Measurements from ENCODE around the gene ARHGDIB. TPM values are rescaled to one million over a fixed set of nuclear protein-coding genes. Genes with fewer than 3 reads are reported as not detected.

Gene ARHGDIB
- total and polyA plus RNA-seq, 2 of the 4 experiments (the other 2 are of a cell fraction) = 24.9 to 30.7 TPM

DNA sequence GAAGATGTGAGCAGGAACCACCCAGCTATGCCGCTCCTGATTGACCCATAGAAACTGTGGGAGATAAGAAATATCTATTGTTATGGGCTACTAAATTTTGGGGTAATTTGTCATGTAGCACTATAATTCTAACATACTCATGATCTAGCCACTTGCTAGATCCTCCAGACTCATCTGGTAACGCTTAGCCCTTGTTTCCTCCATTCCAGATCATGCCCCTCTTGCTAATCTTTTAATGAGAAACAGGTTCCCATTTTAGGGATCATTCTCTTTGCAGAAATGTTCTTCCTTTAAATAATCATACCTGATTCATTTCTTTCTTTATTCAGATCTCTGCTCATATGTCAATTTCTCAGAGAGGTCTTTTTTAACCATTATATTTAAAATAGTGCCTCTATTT is 3.8 kb upstream of the ARHGDIB start:
- ChIA-PET POLR2A (ENCODE audit: unreplicated experiment) (no interaction called here), CTCF (no interaction called here)
- H2BK120ac ChIP-seq (ENCODE audit: low read depth, low read length) = no peak overlapping the region
- H3K9me1 ChIP-seq (ENCODE audit: insufficient read depth, low read length) = peaks cover 3% of the 10 kb centered on the region; the same call in 1 of the 2 replicates
- H4K5ac ChIP-seq (ENCODE audit: low read depth, low read length) = no peak overlapping the region
- no peak overlapping the region for H3K4ac ChIP-seq (ENCODE audit: low read depth, low read length)
- H3K4me2 ChIP-seq (ENCODE audit: low read depth, low read length) = no peak overlapping the region
- in situ Hi-C loops (cut with MboI; ENCODE audit: low sequenced_read_pairs) = no loop called here
- no TSS peak for BruUV-seq (replicated peaks)
- H3K4me1 ChIP-seq (ENCODE audit: control insufficient read depth, insufficient read depth, low read length) = no peaks in the 10 kb centered on the region; the same call in 1 of the 2 replicates
- intact Hi-C loops (cut with micrococcal nuclease) = no loop called here
- H3K4me3 ChIP-seq (ENCODE audit: insufficient read depth, low read depth, low read length) = no peak overlapping the region
- TF ChIP-seq CHD1 (IDR thresholded peaks at IDR 0.05; ENCODE audit: low read depth, low read length) = no peak
- TF ChIP-seq, protein P1, sequence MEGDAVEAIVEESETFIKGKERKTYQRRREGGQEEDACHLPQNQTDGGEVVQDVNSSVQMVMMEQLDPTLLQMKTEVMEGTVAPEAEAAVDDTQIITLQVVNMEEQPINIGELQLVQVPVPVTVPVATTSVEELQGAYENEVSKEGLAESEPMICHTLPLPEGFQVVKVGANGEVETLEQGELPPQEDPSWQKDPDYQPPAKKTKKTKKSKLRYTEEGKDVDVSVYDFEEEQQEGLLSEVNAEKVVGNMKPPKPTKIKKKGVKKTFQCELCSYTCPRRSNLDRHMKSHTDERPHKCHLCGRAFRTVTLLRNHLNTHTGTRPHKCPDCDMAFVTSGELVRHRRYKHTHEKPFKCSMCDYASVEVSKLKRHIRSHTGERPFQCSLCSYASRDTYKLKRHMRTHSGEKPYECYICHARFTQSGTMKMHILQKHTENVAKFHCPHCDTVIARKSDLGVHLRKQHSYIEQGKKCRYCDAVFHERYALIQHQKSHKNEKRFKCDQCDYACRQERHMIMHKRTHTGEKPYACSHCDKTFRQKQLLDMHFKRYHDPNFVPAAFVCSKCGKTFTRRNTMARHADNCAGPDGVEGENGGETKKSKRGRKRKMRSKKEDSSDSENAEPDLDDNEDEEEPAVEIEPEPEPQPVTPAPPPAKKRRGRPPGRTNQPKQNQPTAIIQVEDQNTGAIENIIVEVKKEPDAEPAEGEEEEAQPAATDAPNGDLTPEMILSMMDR (conservative IDR thresholded peaks at IDR 0.05; ENCODE audit: low read depth, low read length) = no peak
- TF ChIP-seq NFE2L2 (IDR thresholded peaks at IDR 0.05; ENCODE audit: low read depth, low read length) = no peak
- no peak for TF ChIP-seq FOS (IDR thresholded peaks at IDR 0.05; ENCODE audit: low read depth, low read length)
- no peak for TF ChIP-seq CEBPB (IDR thresholded peaks at IDR 0.05; ENCODE audit: low read depth, low read length)
- no peak for TF ChIP-seq RAD21 (IDR thresholded peaks at IDR 0.05; ENCODE audit: low read length)
- no peak for TF ChIP-seq RCOR1 (IDR thresholded peaks at IDR 0.05; ENCODE audit: insufficient replicate concordance, low read length)
- no peak for TF ChIP-seq RFX5 (IDR thresholded peaks at IDR 0.05; ENCODE audit: low read depth, low read length)
- TF ChIP-seq SMC3 (IDR thresholded peaks at IDR 0.05; ENCODE audit: low read depth, low read length) = no peak
- TF ChIP-seq, protein P2, sequence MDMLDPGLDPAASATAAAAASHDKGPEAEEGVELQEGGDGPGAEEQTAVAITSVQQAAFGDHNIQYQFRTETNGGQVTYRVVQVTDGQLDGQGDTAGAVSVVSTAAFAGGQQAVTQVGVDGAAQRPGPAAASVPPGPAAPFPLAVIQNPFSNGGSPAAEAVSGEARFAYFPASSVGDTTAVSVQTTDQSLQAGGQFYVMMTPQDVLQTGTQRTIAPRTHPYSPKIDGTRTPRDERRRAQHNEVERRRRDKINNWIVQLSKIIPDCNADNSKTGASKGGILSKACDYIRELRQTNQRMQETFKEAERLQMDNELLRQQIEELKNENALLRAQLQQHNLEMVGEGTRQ (IDR thresholded peaks at IDR 0.05; ENCODE audit: low read depth, low read length) = no peak
- no peak for TF ChIP-seq MAFK (IDR thresholded peaks at IDR 0.05; ENCODE audit: low read depth, low read length)
- no peak for TF ChIP-seq MXI1 (IDR thresholded peaks at IDR 0.05; ENCODE audit: borderline replicate concordance, low read depth, low read length)
- TF ChIP-seq MAZ (IDR thresholded peaks at IDR 0.05; ENCODE audit: borderline replicate concordance, low read depth, low read length) = no peak
- TF ChIP-seq, protein P3, sequence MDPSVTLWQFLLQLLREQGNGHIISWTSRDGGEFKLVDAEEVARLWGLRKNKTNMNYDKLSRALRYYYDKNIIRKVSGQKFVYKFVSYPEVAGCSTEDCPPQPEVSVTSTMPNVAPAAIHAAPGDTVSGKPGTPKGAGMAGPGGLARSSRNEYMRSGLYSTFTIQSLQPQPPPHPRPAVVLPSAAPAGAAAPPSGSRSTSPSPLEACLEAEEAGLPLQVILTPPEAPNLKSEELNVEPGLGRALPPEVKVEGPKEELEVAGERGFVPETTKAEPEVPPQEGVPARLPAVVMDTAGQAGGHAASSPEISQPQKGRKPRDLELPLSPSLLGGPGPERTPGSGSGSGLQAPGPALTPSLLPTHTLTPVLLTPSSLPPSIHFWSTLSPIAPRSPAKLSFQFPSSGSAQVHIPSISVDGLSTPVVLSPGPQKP (IDR thresholded peaks at IDR 0.05; ENCODE audit: borderline replicate concordance, low read depth, low read length) = no peak
- no peak for TF ChIP-seq BHLHE40 (IDR thresholded peaks at IDR 0.05; ENCODE audit: low read depth, low read length)
- no peak for TF ChIP-seq POLR2A (IDR thresholded peaks at IDR 0.05; ENCODE audit: low read depth, low read length)
- WGBS, 2 experiments (ENCODE audit: extremely low coverage in 2 of 2, insufficient read length in 1 of 2) = no CpG with 5 or more reads among the region's 2 CpGs
- no peak overlapping the region for H3K23ac ChIP-seq (ENCODE audit: low read depth, low read length)
- H3K14ac ChIP-seq (replicated peaks; ENCODE audit: low read depth, low read length) = no peak overlapping the region
- H2BK15ac ChIP-seq (ENCODE audit: low read depth, low read length) = no peak overlapping the region
- no peaks in the 10 kb centered on the region for H3K79me1 ChIP-seq (ENCODE audit: low read depth in 1 of 2, low read length in 2 of 2)
- no peak overlapping the region for H2AK9ac ChIP-seq (replicated peaks; ENCODE audit: low read depth, low read length, poor library complexity)
- no peak overlapping the region for H4K91ac ChIP-seq (ENCODE audit: insufficient read depth, low read depth, low read length)
- no peak overlapping the region for H2AFZ ChIP-seq (replicated peaks; ENCODE audit: low read length, poor library complexity)
- no peak overlapping the region for H2AK5ac ChIP-seq (ENCODE audit: low read depth, low read length)
- H4K20me1 ChIP-seq (ENCODE audit: insufficient read depth, low read length) = no peaks in the 10 kb centered on the region
- DNase-seq (no peak), ATAC-seq (ENCODE audit: low read depth) (no peak)
- H3K9me3 ChIP-seq (ENCODE audit: control insufficient read depth, insufficient read depth, low read length) = no peaks in the 10 kb centered on the region
- no peaks in the 10 kb centered on the region for H3K36me3 ChIP-seq (ENCODE audit: control insufficient read depth, insufficient read depth, low read length)
- H3K56ac ChIP-seq (ENCODE audit: extremely low read depth, insufficient read depth, low read length) = no peak overlapping the region
- H3K9ac ChIP-seq (ENCODE audit: low read depth, low read length) = no peak overlapping the region
- no peak overlapping the region for H2BK20ac ChIP-seq (ENCODE audit: low read depth, low read length)
- dilution Hi-C loops (cut with HindIII; ENCODE audit: low sequenced_read_pairs, unreplicated experiment) = no loop called here
- H3K27me3 ChIP-seq (ENCODE audit: control insufficient read depth, insufficient read depth, low read length) = no peaks in the 10 kb centered on the region
- no peak overlapping the region for H3K27ac ChIP-seq (ENCODE audit: insufficient read depth, low read length)
- no peak overlapping the region for H2BK5ac ChIP-seq (ENCODE audit: low read depth, low read length, poor library complexity, severe bottlenecking)
- no peak overlapping the region for H3K18ac ChIP-seq (ENCODE audit: low read depth, low read length)
- H4K8ac ChIP-seq (ENCODE audit: low read depth in 2 of 2, low read length in 2 of 2) = no peak overlapping the region
